DOHH2 (cell line): ENCODE measurements around the gene IPO5.

Experiments used
- CTCF ChIP-seq: fragments of 200-600 bp; sonication (generic); IDR thresholded peaks from one replicate; pipeline ENCODE4 v1.5.1; 2014; ENCODE audit warnings: antibody characterized with exemption, mild to moderate bottlenecking, low read depth, low read length; ENCODE audit not compliant: poor library complexity, severe bottlenecking
- EZH2phosphoT487 ChIP-seq: fragments of 200-600 bp; sonication (generic); IDR thresholded peaks from 2 replicates; pipeline ENCODE4 v1.6.1; 2017; ENCODE audit warnings: borderline replicate concordance, mild to moderate bottlenecking, antibody characterized with exemption, low read length, moderate library complexity, mixed read lengths

GRCh38 chr13:98069985-98070384 lies 116.5 kb downstream of the IPO5 start:
- TF ChIP-seq CTCF (no peak), EZH2phosphoT487 (no peak)
